Fibroblast of skin of scalp (primary cell): Measurements from ENCODE around the gene GNAI2.
"Not testable (repeated sequence)": the region's sequence is repeated elsewhere in the genome, so short reads cannot be mapped to it uniquely, and the experiment has no call there.

Experiments
- DNase-seq: peaks from one replicate; pipeline ENCODE4 v3.0.0-alpha.2; 2013

Gene GNAI2

GRCh38 chr3:50227390-50228183, 8.4 kb upstream of the GNAI2 start:
- DNase-seq, result peak; percentile 92

DNA sequence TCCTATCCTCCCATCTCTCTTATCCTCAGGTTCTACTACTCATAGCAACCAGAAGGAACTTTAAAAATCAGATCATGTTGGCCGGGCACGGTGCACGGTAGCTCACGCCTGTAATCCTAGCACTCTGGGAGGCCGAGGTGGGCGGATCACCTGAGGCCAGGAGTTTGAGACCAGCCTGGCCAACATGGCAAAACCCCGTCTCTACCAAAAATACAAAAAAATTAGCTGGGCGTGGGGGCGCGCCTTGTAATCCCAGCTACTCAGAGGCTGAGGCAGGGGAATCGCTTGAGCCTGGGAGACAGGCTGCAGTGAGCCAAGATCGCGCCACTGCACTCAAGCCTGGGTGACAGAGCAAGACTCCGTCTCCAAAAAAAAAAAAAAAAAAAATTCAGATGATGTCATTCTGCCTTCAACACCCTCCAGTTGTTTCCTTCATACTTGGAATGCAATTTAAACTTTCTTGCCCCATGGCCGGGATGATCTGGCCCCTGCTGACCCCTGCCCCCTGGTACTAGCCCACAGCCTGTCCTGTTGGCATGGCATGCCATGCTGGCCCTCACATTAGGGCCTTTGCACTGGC, 7.7 kb upstream of the GNAI2 start:
- DNase-seq, result not testable (repeated sequence)

DNA sequence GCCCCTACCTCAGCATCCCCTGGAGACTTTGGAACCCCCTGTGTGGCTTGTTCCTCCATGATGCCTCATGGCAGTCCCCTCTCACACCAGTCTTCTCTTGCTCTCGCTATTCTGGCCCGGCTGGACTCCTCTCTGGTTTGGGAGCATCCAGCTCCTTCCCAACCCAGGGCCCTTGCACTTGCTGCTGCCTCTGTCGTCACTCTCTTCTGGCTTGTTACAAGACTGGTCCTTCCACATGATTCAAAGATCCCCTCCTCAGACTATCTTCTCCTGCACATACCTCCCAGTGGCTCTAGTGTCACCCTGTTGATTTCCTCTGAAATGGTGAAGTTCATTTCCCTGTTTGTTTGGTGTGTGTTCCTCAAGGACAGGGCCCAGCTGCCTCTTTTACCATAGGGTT, 6.5 kb upstream of the GNAI2 start:
- DNase-seq, result no peak

DNA sequence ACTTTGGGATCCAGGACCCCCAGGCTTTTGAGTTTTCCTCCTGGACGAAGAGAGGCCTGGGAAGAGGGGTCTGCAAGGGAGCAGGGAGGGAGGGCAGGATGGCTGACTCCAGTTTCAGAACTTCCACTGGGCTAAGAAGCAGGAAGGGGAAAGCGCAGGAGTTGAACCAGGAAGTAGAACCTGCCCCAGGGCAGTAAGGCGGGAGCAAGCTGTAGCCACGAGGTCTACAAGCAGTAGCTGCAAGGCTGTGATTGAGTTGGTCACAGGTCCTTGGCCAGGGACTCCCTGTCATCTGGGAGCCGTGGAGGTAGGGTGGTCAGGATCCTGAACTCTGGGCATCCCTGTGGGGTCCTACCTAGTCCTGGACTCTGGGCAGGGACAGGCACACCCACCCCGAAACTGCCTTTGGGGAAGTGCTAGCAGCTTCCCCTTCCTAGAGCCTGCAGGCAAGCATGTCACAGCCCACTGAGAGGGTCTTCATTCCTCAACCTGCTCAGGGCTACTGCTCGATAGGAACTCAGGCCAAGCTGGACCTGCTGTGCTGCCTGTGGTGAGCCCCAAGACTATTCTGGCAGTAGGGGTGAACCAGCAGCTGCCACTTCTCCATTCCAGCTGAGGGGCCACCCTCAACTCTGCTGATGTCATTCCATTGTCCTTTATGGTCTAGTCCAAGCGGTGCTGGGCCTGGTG, 5.8 kb upstream of the GNAI2 start:
- no peak for DNase-seq

GRCh38 chr3:50230794-50231125, 5.2 kb upstream of the GNAI2 start:
- DNase-seq, result no peak

GRCh38 chr3:50231581-50231980, 4.4 kb upstream of the GNAI2 start:
- no peak for DNase-seq

GRCh38 chr3:50232303-50232702, 3.7 kb upstream of the GNAI2 start:
- DNase-seq, result no peak

DNA sequence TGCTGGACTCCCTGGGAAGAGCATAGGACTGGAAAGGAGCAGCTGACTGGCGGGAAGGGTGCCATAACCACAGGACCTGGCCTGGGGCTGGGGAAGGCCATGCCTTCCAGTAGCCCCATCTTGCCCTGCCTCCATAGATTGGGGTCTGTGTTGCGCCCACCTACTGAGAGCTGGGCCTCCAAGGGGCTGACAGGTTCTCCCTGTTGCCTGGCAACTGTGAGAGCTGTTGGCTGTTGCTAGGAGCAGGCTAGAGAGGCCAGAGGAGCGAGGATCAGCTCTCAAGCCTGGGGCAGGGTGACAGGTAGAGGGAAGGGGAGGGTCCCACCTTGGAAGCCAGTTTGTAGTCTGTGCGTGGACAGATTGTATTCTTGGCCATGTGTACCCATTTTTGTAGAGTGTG, 2.8 kb upstream of the GNAI2 start:
- no peak for DNase-seq

- no peak for DNase-seq
Observed at GRCh38 chr3:50236484-50237132, 604 bp downstream of the GNAI2 start.

DNA sequence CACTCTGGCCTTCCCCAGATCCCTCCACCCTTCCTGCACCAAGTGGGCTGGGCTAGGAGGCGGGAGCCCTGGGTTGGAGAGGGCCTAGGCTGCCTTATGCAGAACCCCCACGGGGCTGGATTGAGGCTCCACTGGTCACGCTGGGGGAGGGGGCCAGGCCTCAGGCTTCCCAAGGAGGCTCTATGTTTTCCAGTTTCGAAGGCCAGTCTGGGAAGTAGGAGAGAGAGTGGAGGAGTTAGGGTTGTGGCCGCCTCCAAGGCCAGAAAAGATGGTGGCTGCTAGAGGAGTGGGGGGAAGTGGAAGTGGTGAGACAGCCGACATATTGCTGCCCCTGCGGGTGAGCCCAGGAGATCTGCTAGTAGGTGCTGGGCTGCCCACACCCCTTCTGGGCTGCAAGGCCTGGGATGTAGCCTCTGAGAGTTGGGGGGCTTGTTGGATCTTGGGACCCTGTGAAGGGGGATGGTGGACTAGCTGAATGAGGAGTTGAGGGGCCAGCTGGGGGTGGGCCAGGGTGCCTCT, 1.2 kb downstream of the GNAI2 start:
- DNase-seq, result peak; percentile 53

DNA sequence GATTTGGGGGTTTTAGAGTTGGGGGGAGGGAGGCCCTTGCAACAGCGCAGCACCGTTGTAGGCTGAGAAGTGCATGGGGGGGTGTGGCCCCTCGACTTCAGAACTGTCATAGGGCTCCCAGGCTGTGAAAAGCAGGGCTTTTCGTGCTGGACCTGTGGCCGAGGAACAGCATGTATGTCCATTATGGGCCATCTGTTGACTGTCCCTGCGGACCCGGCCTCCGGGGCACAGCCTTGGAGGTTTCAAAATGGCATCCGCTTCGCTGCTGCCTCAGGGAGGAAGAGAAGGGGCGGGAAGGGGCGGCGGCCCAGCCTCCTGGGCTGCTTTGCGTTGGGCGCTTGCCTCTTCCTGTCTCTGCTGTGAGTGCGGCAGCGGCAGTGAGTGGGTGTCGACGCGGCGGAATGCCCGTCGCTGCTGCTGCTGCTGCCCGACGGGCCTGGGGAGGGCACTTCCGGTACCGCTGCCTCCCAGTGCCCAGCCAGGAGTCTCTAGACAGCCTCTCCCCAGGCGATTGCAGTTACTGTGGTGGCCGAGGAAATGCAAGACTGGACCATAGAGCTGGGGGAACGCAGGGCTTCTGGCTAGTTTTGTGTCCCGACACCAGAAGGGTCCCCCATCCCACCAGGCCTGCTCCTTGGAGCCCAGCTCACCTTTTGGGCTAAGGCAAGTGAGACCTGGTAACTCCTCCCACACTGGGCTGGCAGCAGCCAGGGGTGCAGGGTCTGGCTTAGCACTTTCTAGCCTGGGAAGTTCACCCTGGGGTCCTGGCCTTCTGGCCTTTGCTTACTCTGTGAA, 1.9 kb downstream of the GNAI2 start:
- peak; percentile 87 for DNase-seq

- peak; percentile 29 for DNase-seq
Observed at GRCh38 chr3:50238549-50239026, 2.6 kb downstream of the GNAI2 start.

- DNase-seq, result no peak
Observed at GRCh38 chr3:50239649-50240048, 3.6 kb downstream of the GNAI2 start.

DNA sequence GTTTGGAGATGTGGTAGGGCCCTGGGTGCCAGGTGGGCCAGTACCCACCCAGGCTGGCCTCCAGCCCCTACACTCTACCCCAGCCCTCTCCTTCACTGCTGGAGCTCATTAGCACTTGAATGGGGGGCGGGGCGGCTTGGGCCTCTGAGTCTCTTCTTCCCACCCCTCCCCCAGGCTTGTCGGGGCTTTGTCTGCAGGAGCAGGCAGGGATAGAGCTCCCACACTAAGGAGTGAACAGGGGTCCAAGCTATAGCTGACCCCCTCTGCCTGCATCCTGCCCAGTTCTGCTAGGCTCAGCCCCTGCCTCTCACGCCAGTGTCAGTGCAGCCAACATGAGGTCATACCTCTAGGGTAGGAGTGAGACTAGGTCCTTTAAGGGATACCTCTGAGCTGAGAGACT, 5.2 kb downstream of the GNAI2 start:
- DNase-seq, result no peak

DNA sequence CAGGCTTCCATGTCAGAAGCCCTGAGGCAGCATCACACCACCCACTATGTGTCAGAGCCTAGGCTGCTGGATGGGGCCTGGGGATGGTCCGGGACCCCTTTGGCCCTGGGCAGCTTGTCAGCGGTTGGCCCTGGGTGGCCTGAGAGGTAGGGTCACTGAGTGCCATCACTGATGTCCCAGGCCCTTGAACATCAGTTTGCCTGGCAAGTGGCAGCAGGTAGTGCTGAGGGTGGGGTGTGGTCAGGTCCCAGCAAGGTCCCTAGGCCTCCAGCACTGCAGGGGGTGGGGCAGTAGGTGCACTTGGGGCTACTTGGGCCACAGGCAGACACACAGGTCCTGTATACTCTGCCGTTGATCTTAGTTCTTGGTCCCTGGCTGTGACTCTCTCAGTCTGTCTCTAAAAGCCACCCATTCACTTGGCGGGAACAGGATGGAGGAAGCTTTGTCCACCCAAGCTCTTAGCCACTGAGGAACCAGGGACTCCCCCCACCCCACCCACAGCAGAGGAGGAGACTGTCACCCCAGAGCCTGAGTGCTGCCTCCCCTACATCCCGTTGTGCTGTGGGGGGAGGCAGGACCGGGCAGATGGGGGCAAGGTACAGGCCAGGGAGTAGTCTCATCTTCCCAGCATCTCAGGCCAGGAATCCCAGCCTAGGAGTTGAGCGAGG, 5.8 kb downstream of the GNAI2 start:
- DNase-seq, result no peak

- no peak for DNase-seq
Observed at GRCh38 chr3:50242381-50242770, 6.4 kb downstream of the GNAI2 start.

DNA sequence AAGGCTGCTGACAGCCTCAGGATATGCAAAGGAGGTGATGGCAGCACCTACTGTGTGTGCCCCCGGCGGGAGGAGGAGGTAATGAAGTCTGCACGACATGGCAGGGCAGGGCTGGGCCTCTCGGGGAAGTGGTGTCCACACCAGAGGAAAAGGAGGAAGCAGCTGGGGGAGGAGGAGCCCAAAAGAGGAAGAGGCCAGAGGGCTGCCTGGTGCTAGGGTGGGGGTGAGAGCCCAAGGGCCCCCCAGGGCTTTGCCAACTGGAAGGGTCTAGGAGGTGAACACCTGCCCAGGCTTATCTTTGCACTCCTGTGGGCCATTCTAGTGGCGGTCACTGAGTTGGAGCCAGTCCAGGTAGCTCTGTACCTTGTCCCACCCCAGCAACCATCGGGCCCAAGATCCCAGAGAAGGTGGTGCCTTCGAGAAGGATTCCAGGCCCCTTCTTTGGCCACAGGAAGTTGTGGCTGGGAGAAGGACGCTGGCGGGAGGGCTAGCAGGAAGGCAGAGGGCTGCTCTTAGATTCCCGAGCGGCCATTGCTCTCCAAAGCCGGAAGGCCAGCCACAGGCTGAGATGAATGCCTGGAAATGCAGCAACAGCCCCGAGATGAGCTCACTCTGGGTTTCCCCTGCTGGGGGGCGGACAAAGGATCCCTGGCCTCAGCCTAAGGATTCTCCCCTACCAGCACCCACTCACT, 7.0 kb downstream of the GNAI2 start:
- DNase-seq, result peak; percentile 37

DNA sequence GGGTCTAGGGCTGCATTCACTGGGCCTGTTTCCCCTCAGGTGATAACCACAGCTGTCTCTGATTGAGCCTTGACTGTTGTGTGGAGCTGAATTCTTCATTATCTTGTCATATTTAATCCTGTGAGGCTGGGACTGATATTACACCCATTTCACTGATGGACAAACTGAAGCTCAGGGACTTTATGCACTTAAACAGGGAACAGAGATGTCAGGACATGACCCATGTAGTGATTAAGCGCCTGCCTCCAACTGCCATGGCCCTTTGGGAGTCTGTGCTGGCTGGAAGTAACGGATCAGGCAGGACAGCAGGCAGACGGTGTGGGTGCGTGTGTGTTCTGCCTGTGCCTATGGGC, 7.5 kb downstream of the GNAI2 start:
- DNase-seq, result no peak

DNA sequence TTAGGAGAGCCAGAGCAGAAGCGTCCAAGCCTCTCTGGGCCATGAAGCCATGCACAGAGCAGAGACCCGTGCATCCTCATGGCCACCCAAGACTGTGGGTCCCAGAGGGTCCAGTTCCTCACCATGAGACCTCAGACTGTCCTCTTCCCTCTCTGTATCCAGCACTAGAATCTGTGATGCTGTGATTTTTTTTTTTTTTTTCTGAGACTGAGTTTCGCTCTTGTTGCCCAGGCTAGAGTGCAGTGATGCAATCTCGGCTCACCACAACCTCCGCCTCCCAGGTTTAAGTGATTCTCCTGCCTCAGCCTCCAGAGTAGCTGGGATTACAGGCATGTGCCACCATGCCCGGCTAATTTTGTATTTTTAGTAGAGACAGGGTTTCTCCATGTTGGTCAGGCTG, 8.8 kb downstream of the GNAI2 start:
- not testable (repeated sequence) for DNase-seq

GRCh38 chr3:50245251-50245745, 9.3 kb downstream of the GNAI2 start:
- DNase-seq, result no peak
